NT2/D1 (cell line): ENCODE data around the gene FAM89B.

ENCODE experiments used
- DNase-seq: peaks from one replicate; pipeline ENCODE4 v3.0.0-alpha.2; 2011; ENCODE audit warnings: low read depth, low spot score
- H3K27me3 ChIP-seq: 2 replicates; pipeline ENCODE4 v1.6.0; 2011; ENCODE audit warnings: mild to moderate bottlenecking; ENCODE audit not compliant: insufficient read length, insufficient read depth
- H3K36me3 ChIP-seq: 2 replicates; pipeline ENCODE4 v1.6.1; 2011; ENCODE audit warnings: mild to moderate bottlenecking, low read length, mixed read lengths; ENCODE audit not compliant: insufficient read depth, insufficient read length
- H3K4me1 ChIP-seq: 2 replicates; pipeline ENCODE4 v1.5.1; 2011; ENCODE audit not compliant: insufficient read depth, insufficient read length
- H3K4me3 ChIP-seq: 2 replicates; pipeline ENCODE4 v1.5.1; 2011; ENCODE audit warnings: low read depth; ENCODE audit not compliant: insufficient read length
- H3K9ac ChIP-seq: 2 replicates; pipeline ENCODE4 v1.6.0; 2011; ENCODE audit warnings: low read depth; ENCODE audit not compliant: insufficient read length
- H3K9me3 ChIP-seq: 2 replicates; pipeline ENCODE4 v1.5.1; 2011; ENCODE audit warnings: mild to moderate bottlenecking, low read length; ENCODE audit not compliant: insufficient read depth
- SUZ12 ChIP-seq: IDR thresholded peaks from 2 replicates; pipeline ENCODE4 v1.6.1; 2011; ENCODE audit not compliant: insufficient read length, insufficient read depth; ENCODE audit errors: extremely low read depth
- YY1 ChIP-seq: IDR thresholded peaks from 2 replicates; pipeline ENCODE4 v1.6.1; 2011; ENCODE audit not compliant: insufficient read length, insufficient read depth
- ZNF274 ChIP-seq: IDR thresholded peaks from 2 replicates; pipeline ENCODE4 v1.6.1; 2011; ENCODE audit warnings: mild to moderate bottlenecking, low read depth, low read length

Gene FAM89B

GRCh38 chr11:65548395-65548794, 23.9 kb upstream of the FAM89B start:
- TF ChIP-seq YY1 (no peak), ZNF274 (no peak)
- Histone ChIP-seq H3K4me1 (peaks cover 27% of the 10 kb centered on the region), H3K4me3 (no peak overlapping the region), H3K9me3 (no peaks in the 10 kb centered on the region), H3K27me3 (peaks cover 22% of the 10 kb centered on the region), H3K36me3 (no peaks in the 10 kb centered on the region), H3K9ac (peak overlapping the region; percentile 6)
- DNase-seq: no peak

- no peak for DNase-seq
- Histone ChIP-seq H3K4me3 (no peak overlapping the region), H3K9me3 (no peaks in the 10 kb centered on the region), H3K27me3 (peaks cover 22% of the 10 kb centered on the region), H3K4me1 (peaks cover 32% of the 10 kb centered on the region), H3K36me3 (no peaks in the 10 kb centered on the region), H3K9ac (no peak overlapping the region)
- TF ChIP-seq ZNF274: no peak
- no peak for TF ChIP-seq SUZ12
- TF ChIP-seq YY1: no peak
Observed at GRCh38 chr11:65549096-65549495, 23.2 kb upstream of the FAM89B start.

- Histone ChIP-seq H3K36me3 (no peaks in the 10 kb centered on the region), H3K27me3 (peaks cover 2% of the 10 kb centered on the region), H3K4me1 (peaks cover 45% of the 10 kb centered on the region), H3K4me3 (no peak overlapping the region), H3K9me3 (no peaks in the 10 kb centered on the region), H3K9ac (peak overlapping the region; percentile 37)
- no peak for DNase-seq
- TF ChIP-seq YY1: no peak
- TF ChIP-seq SUZ12: no peak
- no peak for TF ChIP-seq ZNF274
Observed at GRCh38 chr11:65551572-65552387, 20.6 kb upstream of the FAM89B start.

GRCh38 chr11:65552388-65552951, 19.9 kb upstream of the FAM89B start:
- peak overlapping the region; percentile 37 for H3K9ac ChIP-seq
- no peaks in the 10 kb centered on the region for H3K9me3 ChIP-seq
- peaks cover 45% of the 10 kb centered on the region for H3K4me1 ChIP-seq
- no peak overlapping the region for H3K4me3 ChIP-seq
- H3K36me3 ChIP-seq: no peaks in the 10 kb centered on the region
- TF ChIP-seq SUZ12: no peak
- TF ChIP-seq ZNF274: no peak
- no peak for TF ChIP-seq YY1
- peaks cover 2% of the 10 kb centered on the region for H3K27me3 ChIP-seq
- DNase-seq: no peak

GRCh38 chr11:65553301-65554001, 18.9 kb upstream of the FAM89B start:
- Histone ChIP-seq H3K9me3 (no peaks in the 10 kb centered on the region), H3K36me3 (no peaks in the 10 kb centered on the region), H3K4me1 (peaks cover 43% of the 10 kb centered on the region), H3K27me3 (peaks cover 2% of the 10 kb centered on the region), H3K9ac (peak overlapping the region; percentile 57), H3K4me3 (no peak overlapping the region)
- no peak for DNase-seq
- no peak for TF ChIP-seq ZNF274
- no peak for TF ChIP-seq YY1
- TF ChIP-seq SUZ12: no peak

- Histone ChIP-seq H3K4me3 (no peak overlapping the region), H3K9ac (peak overlapping the region; percentile 57), H3K27me3 (no peaks in the 10 kb centered on the region), H3K4me1 (peaks cover 45% of the 10 kb centered on the region), H3K36me3 (no peaks in the 10 kb centered on the region), H3K9me3 (no peaks in the 10 kb centered on the region)
- no peak for TF ChIP-seq YY1
- no peak for TF ChIP-seq ZNF274
- no peak for TF ChIP-seq SUZ12
- no peak for DNase-seq
Observed at GRCh38 chr11:65554057-65554818, 18.1 kb upstream of the FAM89B start.
